Measurements from ENCODE around the gene LIN7A.
"Not testable (repeated sequence)": the region's sequence is repeated elsewhere in the genome, so short reads cannot be mapped to it uniquely, and the experiment has no call there.

The LIN7A gene

DNA sequence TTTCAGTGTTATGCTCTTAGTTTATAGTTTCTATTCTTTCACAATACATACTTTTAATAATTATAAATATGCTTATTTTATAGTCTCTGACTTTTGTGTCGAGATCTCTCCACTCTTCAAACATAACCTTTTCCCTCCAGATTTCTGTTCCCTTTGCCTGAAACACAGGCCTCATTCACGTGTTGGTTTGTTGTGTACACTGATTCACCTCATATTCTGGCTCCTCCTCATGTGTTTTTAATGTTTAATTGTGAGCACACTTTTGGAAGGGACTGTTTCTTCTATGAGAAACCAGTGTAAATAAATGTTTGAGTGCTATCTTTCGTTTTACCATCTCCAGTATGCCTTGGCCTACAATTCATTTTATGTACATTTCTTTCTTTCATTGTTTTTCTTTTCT, 20.1 kb downstream of the LIN7A start:
- DNase-seq = no peak

DNA sequence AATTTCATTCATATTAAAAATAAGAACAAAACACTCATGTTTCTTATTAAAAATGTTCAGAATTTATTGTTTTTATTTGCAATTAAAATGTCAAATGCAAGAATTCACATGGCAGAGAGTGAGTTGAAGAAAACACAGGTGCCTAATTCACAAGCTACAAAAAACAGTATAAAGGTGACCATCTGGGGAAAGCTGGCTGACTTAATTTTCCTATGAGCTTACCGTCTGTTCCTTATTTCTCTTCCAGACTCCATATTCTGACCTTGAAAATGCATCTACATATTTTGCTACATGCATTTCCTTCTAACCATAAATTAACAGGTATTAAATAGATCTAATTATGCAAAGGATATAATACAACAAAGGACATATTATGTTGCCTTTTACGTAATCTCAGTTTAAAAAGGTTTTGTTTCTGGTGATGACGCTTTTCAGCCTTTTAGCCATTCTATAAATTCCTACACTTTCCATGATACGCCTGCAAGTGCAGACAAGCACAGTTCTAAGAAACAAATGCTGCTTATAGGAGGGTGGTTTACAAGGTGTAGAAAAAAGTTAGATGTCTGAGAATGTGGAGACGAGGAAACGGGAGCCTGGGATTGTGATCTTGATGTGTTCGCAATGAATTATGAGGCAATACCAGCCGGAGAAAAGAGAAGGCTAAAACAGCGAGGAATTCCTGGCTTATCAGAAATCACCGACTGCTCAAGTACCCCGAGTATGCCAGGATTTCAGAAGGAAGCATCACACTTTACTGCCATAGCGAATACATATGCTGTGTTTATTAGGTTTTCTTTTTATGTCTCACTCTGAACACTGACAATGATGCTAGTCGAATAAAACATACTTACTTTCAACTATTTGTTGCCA, 24.6 kb downstream of the LIN7A start:
- no peak for DNase-seq

DNA sequence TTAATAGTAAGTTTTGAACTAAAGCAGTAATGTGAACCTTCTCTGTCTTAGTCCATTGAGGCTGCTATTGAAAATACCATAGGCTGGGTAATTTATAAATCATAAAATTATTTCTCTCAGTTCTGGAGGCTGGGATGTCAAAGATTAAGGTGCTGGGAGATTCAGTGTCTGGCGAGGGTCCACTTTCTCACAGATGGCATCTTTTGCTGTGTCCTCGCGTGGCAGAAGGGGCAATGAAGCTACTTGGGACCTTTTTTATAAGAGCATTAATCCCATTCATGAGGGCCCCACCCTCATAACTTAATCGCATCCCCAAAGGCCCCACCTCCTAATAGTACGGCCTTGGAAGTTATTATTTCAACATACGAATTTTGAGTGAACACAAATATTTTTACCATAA, 28.4 kb downstream of the LIN7A start:
- no peak for DNase-seq

DNA sequence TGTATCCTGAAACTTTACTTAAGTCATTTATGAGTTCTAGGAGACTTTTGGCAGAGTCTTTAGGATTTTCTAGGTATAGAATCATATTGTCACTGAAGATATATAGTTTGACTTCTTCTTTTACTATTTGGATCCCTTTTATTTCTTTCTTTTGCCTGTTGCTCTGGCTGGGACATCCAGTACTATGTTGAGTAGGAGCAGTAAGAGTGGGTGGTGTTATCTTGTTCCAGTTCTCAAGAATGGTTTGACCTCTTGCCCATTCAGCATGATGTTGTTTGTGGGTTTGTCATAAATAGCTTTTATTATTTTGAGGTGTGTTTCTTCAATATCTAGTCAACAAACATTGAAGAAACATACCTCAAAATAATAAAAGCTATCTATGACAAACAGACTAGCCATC, 35.0 kb downstream of the LIN7A start:
- no peak for DNase-seq

DNA sequence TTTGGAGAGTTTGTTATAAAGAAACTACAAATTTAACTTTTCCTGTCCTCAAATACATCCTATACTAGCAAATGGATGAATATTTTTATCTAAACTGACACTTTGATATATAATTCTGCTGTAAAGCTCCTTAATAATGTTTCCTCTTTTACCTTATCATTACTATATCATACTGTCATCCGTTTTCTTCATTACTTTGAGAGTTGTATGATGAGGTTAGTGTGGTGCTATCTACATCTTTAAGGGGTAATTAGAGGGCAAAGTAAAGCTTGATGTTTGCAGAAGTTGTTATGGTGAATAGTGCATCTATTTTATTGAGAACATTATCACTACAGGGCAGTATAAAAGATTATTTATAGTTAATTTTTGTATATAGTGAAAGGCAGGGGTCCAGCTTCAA, 36.1 kb downstream of the LIN7A start:
- DNase-seq = no peak

DNA sequence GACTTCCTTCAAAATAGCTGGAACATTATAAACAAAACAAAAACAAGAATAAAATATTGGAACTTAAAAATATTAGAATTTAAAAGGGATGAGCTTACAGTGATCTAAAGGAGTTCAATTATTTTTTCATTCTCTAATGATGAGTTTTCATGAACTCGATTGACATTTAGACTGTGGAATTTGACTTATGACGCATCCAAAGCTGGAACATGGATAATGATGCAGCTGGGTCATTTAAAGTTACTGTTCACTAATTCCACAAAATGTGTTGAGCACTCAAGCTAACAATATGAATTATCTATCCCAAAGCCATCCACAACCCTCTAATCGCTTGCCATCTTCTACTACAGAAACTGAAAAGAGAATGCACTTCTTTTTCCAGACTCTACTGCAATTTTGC, 42.5 kb downstream of the LIN7A start:
- DNase-seq = no peak

DNA sequence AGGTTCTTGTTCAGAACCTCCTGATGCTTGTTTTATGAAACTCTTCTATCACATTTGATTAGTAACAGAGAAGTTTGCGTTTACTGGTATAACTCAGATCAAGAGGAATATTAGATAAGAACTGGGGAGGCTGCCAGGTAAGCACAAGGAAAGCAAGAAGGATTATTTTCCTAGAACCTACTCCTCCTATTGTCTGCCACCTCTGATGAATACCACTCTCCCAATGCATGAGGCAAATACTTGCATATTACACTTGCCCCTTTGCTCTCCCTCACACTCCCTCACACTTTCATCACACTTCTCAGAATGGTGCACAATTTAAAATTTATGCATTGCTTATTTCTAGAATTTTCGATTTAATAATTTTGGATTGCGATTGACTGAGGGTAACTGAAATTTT, 43.6 kb downstream of the LIN7A start:
- DNase-seq = no peak

DNA sequence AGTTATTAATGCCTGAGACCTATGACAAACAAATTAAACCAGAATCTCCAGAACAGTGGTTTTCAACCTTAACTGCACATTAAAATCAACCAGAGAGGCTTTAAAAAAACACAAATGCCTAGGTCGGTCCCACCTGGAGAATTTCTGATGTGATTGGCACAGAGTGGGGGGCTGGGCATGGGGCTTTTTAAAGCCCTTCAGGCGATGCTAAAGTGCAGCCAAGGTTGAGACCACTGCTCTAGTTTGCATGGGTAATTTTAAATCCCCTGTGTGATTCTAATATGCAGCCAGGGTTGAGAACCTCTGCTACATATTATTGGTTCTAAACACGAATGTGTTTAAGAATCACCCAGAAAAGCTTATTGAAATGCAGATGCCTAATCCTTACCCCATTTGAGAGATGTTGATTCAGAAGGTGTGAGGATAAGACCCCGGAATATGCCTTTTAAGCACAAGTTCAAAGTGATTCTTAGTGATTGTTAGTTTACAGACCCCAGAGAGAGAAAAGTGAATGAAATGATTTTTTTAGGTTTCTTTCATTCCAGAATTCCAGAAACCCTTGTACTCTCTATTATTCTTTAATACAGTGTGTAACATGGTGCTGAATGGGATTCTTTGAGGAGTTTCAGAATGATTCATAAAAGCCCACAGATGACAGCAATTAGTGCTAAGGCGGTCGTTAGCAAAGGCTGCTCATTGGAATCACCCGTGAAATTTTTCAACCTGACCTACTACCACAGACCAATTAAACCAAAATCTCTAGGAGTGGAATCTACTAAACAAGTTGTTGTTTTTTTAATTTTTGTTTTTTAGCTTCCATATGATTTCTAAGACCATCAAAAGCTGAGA, 44.9 kb downstream of the LIN7A start:
- DNase-seq = no peak

DNA sequence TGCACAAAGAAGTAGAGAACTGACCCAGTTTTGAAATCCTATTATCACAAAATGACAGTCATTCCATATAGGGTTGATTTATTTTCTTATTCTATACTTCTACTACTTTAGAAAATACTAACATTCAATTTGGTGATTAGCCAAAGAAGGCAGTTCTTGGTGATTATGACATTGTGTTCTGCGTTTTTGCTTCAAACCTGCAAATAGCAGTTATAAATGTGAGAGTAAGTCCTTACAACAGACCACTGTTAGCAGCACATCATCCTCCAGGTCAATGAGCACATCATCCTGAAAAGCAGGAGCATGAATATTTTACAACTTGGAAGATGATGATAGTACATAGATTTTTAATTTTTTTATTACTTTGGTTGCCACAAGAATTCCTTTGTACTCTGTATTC, 53.1 kb downstream of the LIN7A start:
- no peak for DNase-seq

DNA sequence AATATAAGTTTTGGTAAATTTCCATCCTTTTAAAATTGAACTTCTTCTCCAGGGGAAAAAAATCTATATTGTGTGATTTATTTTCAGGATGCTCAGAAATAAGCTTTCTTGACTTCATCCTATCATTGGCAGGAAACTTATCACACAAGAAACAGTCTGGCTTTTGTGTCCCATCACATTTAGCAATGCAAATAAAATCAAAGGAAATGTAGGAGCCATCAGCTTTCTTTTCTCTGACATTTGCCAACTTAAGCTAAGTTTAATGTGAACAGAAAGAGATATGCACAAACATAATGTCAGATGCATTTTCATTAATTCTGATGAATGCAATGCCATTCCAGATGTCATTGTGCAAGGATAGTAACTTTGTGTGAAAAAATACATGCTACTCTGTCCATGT, 56.6 kb downstream of the LIN7A start:
- DNase-seq = no peak

DNA sequence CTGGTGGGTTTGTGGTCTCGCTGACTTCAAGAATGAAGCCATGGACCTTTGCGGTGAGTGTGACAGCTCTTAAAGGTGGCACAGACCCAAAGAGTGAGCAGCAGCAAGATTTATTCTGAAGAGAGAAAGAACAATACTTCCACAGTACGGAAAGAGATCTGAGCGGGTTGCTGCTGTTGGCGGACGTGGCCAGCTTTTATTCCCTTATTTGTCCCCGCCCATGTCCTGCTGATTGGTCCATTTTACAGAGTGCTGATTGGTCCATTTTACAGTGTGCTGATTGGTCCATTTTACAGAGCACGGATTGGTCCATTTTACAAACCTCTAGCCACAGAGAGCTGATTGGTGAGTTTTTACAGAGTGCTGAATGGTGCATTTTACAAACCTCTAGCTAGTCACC, 59.3 kb downstream of the LIN7A start:
- not testable (repeated sequence) for DNase-seq

DNA sequence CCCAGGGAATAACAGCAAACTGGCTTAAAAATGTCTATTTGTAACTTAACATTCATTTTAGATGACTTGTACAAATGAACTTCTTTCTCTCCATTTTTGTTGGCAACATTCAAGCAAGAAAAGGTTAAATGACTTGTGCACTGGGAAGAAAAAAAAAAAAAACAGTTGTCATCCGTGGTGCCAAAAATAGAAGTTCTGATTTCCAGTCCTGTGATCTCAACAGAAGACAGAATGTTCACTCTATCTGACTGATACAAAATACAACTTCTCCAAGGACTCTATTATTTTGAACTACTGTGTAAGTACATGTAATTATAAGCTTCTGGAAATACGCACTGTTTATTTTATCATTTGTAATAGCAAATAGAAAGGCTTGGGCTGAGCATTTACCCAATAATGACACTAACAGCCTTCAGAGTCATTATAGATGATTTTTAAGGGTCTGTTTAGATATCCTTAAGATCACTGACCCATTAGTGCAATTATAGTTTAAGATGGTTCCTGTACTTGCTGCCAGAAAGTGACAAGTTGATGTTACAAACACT, 59.9 kb downstream of the LIN7A start:
- DNase-seq = no peak

DNA sequence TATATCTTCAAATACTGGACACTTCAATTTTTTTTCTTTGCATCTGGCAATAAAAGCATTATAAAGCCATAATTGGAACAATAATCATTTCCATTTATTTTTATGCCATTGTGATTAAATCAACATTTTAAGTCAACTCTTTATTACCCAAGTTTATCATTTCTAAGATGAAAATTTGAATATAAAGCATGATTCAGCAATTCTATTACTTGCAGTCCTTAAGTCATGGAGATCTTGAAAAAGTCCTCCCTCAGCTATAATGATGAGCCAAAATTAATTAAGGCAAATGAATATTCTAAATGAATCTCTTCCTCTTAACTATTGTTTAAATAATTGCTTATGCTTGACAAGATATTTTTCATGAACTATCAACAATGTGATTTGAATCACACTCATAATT, 65.7 kb downstream of the LIN7A start:
- DNase-seq = no peak

DNA sequence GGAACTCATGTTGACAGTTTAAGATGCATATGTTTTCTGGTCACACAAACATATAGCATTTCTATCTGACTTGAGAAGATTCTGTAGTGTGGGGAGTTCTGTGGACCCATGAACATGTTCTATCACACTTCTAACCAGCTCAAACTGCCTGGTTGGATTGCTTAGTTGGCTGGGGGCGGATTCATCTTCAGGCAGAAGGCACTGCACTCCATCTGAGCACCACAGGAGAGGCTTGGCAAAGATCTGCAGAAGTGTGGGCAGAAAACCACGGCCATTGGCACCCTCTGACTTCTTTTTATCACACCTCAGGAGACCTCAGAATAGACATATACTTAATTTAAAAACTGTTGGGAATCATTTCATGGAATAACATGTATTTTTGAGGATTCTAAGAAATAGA, 68.5 kb downstream of the LIN7A start:
- DNase-seq = no peak

DNA sequence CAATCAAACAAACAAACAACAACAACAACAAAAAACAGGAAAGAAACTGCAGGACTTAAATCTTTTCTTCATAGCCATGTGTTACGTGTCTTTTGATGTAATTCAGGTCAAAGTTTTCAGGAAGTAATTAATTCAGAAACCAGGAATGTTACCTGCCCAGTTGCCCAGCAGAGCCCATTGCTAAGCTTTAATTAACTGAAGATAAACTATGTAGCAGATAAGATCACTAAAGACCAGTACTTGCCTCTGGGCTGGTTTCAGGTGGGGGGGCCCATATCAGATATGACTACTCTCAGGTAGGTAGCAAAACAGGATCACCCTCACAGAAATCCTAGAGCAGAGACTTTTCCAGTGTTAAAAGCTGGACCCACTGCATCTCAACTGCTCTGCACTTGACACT, 69.2 kb downstream of the LIN7A start:
- DNase-seq = no peak

DNA sequence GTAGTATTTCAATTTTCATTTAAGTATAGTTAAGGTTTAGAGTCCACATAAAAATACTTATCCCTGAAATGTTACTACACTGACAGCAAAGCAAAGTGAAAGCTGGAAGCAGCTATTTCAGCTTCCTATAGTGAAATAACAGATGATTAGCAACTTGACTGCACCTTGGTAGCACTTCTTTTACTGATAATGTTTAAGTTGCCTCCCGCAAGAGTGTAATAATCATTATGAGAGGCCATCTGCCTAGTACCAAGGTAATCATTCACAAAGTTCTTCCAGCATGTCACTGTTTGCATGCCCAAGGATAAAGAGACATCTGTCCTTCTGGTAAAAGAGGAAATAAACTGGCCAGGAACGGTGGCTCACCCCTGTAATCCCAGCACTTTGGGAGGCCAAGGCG, 69.8 kb downstream of the LIN7A start:
- DNase-seq = no peak

DNA sequence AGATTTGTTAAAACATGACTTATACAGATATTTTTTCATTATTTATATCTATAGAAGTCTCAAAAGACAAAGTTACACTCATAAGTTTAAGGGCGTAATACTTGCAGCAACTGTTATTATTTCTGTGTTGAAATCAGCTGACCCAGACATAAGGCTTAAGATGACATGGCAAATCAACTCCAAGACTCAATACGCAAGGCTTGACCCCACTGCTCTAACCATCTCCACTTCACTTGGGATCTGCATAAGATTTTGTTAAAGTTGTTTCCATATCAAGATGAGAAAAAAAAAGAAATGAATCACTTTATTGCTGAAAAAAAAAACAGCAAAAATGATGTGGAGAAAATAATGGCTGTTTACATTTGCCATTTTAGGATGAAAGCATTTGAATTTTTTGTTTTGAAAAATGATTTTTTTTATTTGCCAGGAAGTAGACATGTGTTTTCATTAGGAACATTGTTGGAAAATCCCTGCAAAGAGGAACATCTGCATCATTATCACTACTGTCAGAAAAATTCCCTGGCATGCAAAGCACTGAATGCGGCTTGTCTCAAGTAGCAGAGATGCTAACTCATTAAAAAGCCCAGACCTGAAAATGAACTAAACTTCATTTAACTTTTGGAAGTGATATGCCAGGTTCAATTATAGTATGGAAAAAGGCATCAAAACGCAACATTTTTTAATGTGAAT, 73.5 kb downstream of the LIN7A start:
- no peak for DNase-seq

DNA sequence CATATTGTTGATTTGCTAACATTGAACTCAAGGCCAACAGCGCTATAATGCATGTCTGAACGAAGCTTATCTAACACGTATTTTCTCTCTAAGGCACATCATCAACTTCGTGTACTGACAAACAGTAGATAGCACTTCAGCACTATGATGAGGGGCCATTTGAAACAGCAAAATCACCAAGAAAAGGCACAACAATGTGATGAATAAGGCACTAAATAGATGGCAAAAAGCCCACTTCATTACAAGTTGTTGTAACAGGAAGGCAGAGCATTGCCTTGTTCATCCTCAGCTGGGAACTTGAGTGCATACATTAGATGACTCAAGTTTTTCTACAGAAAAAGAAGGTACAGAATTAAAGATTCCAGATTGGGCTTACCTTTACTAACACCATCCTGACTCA, 75.2 kb downstream of the LIN7A start:
- DNase-seq = no peak

DNA sequence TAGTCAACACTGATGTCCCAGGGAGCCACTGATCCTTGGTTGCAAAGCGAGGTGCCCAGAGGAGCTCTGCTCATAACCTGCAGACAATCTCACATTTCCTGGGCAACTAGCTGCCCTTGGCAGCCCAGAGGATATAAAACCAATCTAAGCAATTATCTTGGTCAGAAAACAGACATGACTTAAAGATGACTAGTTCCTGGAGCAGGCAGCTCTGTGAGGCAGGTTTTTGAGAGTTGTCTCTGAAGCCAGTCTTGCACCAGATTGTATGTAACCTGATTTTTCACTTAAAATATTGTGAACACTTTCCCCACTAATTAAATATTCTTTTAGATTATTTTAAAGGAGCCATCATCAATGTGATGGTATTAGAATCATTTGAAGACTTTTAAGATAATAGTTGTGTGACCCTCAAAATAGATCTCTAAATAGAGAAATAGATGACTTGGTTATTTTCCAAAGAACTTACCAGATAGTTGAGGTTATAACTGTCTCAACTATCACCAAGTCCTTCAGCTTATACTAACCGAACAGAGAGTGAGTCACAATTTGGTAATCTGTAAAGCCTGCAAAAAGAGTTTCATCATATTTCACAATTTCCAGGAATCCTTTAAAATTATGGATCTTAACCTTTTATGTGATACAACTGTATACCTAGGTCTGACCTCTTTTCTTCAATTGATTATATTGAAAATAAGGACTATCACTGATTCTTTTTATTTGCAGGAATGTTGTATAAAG, 75.9 kb downstream of the LIN7A start:
- no peak for DNase-seq

DNA sequence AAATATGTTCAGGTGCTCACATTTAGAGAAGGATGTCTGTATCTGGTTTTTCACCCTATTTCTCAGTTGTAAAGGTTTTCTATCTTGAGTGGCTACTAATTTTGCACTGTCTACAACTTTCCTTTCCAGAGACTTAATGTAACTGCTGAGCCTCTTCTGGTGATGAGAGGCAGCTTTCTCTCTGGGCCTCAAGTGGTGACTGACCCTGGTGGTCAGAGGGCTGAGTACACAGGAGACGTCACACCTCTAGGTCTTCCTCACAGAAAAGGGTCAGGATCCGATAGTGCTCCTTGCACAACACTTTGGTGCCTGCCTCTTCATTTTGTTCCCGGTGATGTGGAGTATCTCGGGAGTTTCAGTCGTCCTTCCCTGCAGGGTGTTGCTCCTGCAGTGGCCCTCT, 76.8 kb downstream of the LIN7A start:
- DNase-seq = no peak

DNA sequence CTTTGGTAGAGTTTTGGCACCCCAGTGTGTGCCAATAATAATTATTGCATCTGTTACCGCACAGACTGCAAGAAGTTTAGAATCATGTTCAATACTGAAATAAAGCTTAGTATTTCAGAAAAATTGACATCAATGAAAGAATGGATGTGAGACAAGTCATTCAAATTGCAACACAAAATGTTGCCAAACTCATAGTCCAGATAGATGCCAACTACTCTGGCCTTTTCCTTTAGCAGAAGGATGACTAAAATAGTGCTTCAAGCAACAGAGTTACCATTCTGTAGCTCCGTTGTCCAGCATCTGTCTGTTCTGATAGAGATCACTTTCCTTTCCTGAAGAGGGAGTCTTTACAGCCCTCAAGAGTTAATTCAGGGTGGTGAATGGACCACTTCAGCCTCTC, 77.5 kb downstream of the LIN7A start:
- DNase-seq = no peak

DNA sequence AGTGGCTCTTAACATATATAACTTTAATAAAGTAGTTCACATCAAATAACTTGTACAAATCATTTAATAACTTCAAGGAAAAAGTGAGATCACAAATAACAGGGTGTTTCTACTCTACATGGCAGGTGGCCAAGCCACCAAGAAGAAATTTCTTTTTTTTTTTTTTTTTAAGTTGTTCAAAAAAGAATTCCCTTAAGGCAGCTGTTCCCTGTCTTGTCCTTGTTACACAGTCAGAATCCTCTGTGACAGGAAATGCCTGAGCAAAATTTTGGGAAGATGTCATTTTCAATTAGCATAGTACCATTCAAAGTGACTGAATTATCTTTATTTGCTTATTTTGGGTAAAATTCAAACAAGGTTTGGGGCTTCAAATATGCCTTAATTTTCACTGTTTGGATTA, 79.4 kb downstream of the LIN7A start:
- DNase-seq = no peak

DNA sequence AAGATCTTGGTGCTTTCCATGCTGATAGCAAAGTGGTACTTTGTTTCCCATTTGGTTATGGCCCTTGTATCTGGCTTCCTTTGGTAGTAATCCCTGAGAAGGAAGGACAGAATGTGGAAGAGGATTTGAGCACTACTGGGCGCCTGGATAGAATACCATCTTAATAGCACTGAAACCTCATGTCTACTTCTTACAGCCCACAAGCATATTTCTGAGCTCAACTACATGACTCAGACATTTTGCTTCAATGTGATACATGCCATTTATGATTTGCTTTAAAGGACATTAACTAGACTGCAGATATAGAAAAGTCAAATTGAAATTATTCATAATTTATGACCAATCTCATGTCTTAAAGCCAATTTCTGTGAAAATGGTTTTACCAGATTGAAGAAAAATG, 80.4 kb downstream of the LIN7A start:
- DNase-seq = no peak

Measured in activated T-cell treated with anti-CD3 and anti-CD28 coated beads, Interleukin-2, amount 50 U/mL, for 48 hours (primary cell).